Measurements from ENCODE around the gene SUZ12.

- no peak for TF ChIP-seq CTCF (IDR thresholded peaks at IDR 0.05; ENCODE audit: low read length)
- TF ChIP-seq EZH2 (IDR thresholded peaks at IDR 0.05; ENCODE audit: borderline replicate concordance, low read length), result no peak
Measured at GRCh38 chr17:31908386-31908785, 28.4 kb upstream of the SUZ12 start.
